Stromal cell of bone marrow (primary cell): Measurements from ENCODE around the gene CSNK1A1.
"Not testable (repeated sequence)": the region's sequence is repeated elsewhere in the genome, so short reads cannot be mapped to it uniquely, and the experiment has no call there.

Experiments
- DNase-seq: peaks from one replicate; pipeline ENCODE4 v3.0.0-alpha.2; 2012; ENCODE audit warnings: low read depth

The CSNK1A1 gene

GRCh38 chr5:149455889-149456409, 95.3 kb downstream of the CSNK1A1 start:
- DNase-seq: peak; percentile 77

- no peak for DNase-seq
These were observed 97.4 kb downstream of the CSNK1A1 start for GRCh38 chr5:149453618-149454415.

GRCh38 chr5:149452665-149453617, 98.3 kb downstream of the CSNK1A1 start:
- peak; percentile 81 for DNase-seq

- DNase-seq: no peak
These were observed 99.1 kb downstream of the CSNK1A1 start for GRCh38 chr5:149452007-149452664.

GRCh38 chr5:149450199-149450598, 101.0 kb downstream of the CSNK1A1 start:
- DNase-seq: no peak

GRCh38 chr5:149448831-149449714, 102.2 kb downstream of the CSNK1A1 start:
- DNase-seq: no peak

- DNase-seq: no peak
These were observed 102.8 kb downstream of the CSNK1A1 start for GRCh38 chr5:149448431-149448830.

- no peak for DNase-seq
These were observed 103.6 kb downstream of the CSNK1A1 start for GRCh38 chr5:149447373-149448367.

GRCh38 chr5:149446794-149447193, 104.4 kb downstream of the CSNK1A1 start:
- DNase-seq: not testable (repeated sequence)

GRCh38 chr5:149445739-149446369, 105.4 kb downstream of the CSNK1A1 start:
- DNase-seq: peak; percentile 99

- DNase-seq: no peak
These were observed 105.9 kb downstream of the CSNK1A1 start for GRCh38 chr5:149445343-149445738.

GRCh38 chr5:149444430-149444829, 106.8 kb downstream of the CSNK1A1 start:
- DNase-seq: not testable (repeated sequence)

- DNase-seq: no peak
These were observed 108.0 kb downstream of the CSNK1A1 start for GRCh38 chr5:149443210-149443609.

GRCh38 chr5:149442563-149443182, 108.6 kb downstream of the CSNK1A1 start:
- DNase-seq: no peak
